ENCODE results near the gene TRIM42.

TRIM42 gene

GRCh38 chr3:140677764-140678163, at the start of gene TRIM42:
Gene TRIM42, plus strand, starts transcription at chr3:140678064. Its CDS starts 166 bp downstream, at chr3:140678230.
- DNase-seq (ENCODE audit: low read depth in 2 of 2), result no peak

DNA sequence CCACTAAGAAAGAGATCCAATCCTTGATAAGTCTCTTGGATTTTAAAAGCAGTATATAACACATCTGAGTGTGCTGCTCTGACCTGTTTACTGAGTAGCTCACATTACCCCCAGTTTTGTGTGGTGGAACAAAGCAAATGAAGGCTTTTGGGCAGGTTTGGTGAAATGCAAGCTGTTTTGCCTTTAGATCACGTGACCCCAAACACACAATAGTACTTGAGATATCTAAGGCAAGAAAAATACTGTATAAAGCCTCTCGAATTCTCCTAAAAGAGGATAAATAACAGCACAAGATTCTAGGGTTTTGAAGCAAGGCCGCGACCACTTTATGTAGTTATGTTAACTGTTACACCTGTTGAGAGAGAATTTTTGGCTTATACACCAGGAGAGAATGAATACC, 49.3 kb upstream of the TRIM42 start:
- no peak for DNase-seq (ENCODE audit: low read depth in 2 of 2)

GRCh38 chr3:140629357-140630137, 48.3 kb upstream of the TRIM42 start:
- no peak for DNase-seq (ENCODE audit: low read depth in 2 of 2)

DNA sequence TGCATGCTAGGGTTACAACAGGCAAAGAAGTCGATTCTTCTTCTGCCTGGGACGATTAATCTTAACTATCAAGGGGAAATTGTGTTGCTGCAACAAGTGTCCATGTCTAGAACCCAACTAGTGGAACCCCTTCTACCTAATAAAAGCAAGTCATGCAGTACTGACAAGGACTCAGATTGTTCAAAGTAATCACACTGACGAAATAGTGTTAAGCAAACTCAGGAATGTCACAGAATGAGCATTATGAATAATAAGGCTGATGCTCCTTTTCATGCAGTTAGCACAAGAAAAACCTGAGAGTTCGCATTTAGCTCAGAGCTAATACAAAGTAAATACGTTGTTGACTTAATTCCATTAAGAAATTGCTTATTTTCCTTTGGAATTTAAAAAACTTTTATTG, 47.5 kb upstream of the TRIM42 start:
- no peak for DNase-seq (ENCODE audit: low read depth in 2 of 2)

- DNase-seq (ENCODE audit: low read depth in 2 of 2), result no peak
Observed at GRCh38 chr3:140630866-140631265, 47.0 kb upstream of the TRIM42 start.

- no peak for DNase-seq (ENCODE audit: low read depth in 2 of 2)
Observed at GRCh38 chr3:140635276-140635675, 42.6 kb upstream of the TRIM42 start.

- no peak for DNase-seq (ENCODE audit: low read depth in 2 of 2)
Observed at GRCh38 chr3:140636406-140637138, 41.3 kb upstream of the TRIM42 start.

DNA sequence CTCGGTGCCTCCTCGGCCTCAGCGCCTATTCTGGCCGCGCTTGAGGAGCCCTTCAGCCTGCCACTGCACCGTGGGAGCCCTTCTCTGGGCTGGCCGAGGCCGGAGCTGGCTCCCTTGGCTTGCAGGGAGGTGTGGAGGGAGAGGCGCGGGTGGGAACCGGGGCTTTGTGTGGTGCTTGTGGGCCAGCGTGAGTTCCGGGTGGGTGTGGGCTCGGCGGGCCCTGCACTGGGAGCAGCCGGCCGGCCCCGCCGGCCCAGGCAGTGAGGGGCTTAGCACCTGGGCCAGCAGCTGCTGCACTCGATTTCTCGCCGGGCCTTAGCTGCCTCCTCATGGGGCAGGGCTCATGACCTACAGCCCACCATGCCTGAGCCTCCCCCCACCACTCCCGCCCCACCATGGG, 26.6 kb upstream of the TRIM42 start:
- no peak for DNase-seq (ENCODE audit: low read depth in 2 of 2)

DNA sequence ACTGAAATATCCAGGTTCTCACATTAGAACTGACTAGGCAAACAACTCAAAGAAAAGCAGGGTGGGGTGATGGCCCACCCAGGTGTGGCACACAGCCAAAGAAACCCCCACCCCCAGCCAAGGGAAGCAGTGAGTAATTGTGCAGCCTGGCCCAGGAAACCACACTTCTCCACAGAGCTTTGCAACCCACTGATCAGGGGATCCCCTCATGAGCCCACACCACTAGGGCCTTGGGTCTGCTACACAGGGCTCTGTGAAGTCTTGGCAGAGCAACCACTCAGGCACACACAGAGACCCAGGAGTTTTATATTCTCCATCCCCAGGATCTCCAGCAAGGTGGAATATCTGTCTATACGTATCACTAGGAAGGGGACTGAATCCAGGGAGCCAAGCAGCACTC, 22.2 kb upstream of the TRIM42 start:
- DNase-seq (ENCODE audit: low read depth in 2 of 2), result no peak

- no peak for DNase-seq (ENCODE audit: low read depth in 2 of 2)
Observed at GRCh38 chr3:140664111-140664510, 13.8 kb upstream of the TRIM42 start.

GRCh38 chr3:140682586-140682985, 4.7 kb downstream of the TRIM42 start:
- DNase-seq (ENCODE audit: low read depth in 2 of 2), result no peak

DNA sequence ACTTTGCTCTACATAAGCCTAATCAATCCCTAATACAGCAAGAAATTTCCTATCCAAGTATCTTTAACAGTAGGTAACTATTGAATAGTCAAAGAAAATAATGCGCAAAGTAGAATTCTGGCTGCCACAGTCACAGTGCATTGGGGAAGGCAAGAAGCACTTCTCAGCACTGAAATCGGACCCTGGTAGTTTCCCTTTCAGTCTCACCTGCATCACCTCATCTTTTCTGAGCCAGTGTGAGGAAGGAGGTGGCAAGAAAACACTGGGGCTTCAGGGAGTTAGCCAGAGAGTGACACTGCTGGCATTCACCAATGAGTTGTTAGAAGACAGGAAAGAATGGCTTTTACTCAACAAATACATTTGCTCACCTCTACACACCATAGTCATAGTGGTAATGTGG, 8.3 kb downstream of the TRIM42 start:
- no peak for DNase-seq (ENCODE audit: low read depth in 2 of 2)

DNA sequence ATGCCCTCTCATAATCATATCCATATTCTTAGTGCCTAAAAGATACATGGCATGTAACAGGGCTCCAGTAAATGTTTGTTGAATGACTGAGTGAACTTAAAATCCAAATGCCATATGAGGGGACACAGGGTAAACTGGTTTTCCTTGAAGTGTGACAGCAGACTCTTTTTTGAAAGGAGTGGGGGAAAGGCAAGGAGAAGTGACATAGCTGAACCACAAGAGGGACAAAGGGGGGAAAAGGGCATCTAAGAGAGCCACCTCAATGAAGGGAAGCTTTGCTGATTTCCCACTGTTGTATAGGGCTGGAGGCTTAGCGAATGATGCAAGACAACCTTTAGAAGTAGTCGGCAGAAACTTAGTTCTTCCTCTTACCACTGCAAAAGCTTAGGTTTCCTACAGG, 9.1 kb downstream of the TRIM42 start:
- DNase-seq (ENCODE audit: low read depth in 2 of 2), result no peak

- DNase-seq (ENCODE audit: low read depth in 2 of 2), result no peak
Observed at GRCh38 chr3:140695361-140696061, 17.6 kb downstream of the TRIM42 start.

DNA sequence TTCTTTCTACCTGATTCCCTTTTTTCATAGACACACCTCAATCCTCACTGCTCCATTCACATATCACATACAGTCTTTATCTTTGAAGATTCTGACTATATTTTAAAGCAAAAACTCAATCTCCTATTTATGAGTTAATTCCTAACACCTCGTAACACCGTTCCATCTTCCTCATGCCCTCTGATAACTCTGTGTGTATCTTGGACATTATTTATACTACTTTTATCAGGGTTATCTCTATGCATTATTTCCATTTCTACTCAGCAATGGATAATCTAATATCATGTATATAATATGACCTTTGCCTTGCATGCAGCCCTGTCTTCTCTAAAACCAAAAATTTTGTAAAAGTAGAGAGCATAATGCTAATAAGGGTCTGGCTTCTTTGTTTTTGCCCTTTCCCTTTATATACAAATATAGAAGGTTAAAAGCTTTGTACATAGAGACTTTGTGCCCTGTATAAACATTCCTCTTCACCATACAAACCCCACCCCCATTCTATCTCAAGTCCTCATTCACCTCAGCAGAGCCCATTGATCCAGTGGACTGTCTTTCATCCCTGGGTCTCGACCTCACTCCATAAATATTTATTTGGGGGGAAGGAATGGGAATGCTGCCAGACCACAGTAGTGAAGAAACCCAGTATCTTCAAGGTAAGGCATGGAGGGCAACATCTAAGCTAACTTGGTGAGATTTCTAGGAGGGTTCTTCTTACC, 21.8 kb downstream of the TRIM42 start:
- DNase-seq (ENCODE audit: low read depth in 2 of 2), result no peak

GRCh38 chr3:140702281-140702680, 24.4 kb downstream of the TRIM42 start:
- DNase-seq (ENCODE audit: low read depth in 2 of 2), result no peak

GRCh38 chr3:140703496-140703895, 25.6 kb downstream of the TRIM42 start:
- DNase-seq (ENCODE audit: low read depth in 2 of 2), result no peak

GRCh38 chr3:140704733-140705132, 26.9 kb downstream of the TRIM42 start:
- no peak for DNase-seq (ENCODE audit: low read depth in 2 of 2)

GRCh38 chr3:140705954-140706353, 28.1 kb downstream of the TRIM42 start:
- no peak for DNase-seq (ENCODE audit: low read depth in 2 of 2)

- DNase-seq (ENCODE audit: low read depth in 2 of 2), result no peak
Observed at GRCh38 chr3:140706360-140706759, 28.5 kb downstream of the TRIM42 start.

DNA sequence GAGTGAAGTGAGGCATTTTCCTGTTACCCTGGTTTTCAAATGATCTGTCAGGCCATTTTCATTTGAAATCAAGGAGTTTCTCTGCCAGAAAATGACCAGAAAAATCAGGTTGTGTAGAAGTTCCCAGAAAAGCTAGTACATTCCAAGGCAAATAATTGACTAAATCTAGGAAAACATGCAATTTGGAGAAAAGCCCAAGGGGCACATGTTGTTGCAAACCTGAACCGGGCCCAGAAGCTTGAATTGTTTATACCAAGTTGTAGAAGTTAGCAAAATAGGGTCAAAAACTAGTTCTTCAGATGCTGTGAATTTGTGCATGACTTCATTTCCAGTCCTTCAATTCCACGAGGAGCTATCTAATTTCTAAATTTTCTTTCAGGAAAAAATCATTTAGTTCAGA, 31.0 kb downstream of the TRIM42 start:
- no peak for DNase-seq (ENCODE audit: low read depth in 2 of 2)

- no peak for DNase-seq (ENCODE audit: low read depth in 2 of 2)
Observed at GRCh38 chr3:140709751-140710150, 31.9 kb downstream of the TRIM42 start.

Data from stimulated activated CD8-positive, alpha-beta memory T cell treated with anti-CD3 and anti-CD28 coated beads, Interleukin-15, amount 100 ng/mL, for 4 hours (primary cell).